Pancreas (tissue), 10 donors: ENCODE results near the gene CALM1. TPM values are rescaled to one million over a fixed set of nuclear protein-coding genes. Genes with fewer than 3 reads are reported as not detected.

ENCODE experiments used
- ATAC-seq, 4 donors: fragments of 200-7000 bp; cut with Tn5 transposase; one replicate each; pipeline versions ENCODE4 v1.8.0 to v1.9.1; 2020; ENCODE audit warnings: mild to moderate bottlenecking in 4 of 4, moderate library complexity in 4 of 4
- DNase-seq, 6 donors: peaks; one replicate each; pipeline ENCODE4 v3.0.0-alpha.2; 2020
- FAIRE-seq: peaks from 2 replicates; lab custom pipeline; 2012; peaks lifted over from hg19 to GRCh38; lab: Jason Lieb, UNC
- H3K27ac ChIP-seq, 4 donors: fragments of 200-600 bp; sonication (generic); 1 replicate in 3 of 4; 2 replicates in 1 of 4; pipeline versions ENCODE4 v1.5.0 to v1.8.0; 2020
- H3K27me3 ChIP-seq, 4 donors: fragments of 200-600 bp; one replicate each; pipeline ENCODE4 v1.8.0; 2021
- H3K36me3 ChIP-seq, 3 donors: fragments of 200-600 bp; sonication (generic) in 1 of 3; one replicate each; pipeline versions ENCODE4 v1.5.0 to v1.8.0; 2020 to 2021
- H3K4me1 ChIP-seq, 3 donors: fragments of 200-600 bp; one replicate each; pipeline ENCODE4 v1.8.0; 2021
- H3K4me3 ChIP-seq, 4 donors: fragments of 200-600 bp; sonication (generic) in 2 of 4; one replicate each; pipeline versions ENCODE4 v1.5.0 to v1.8.0; 2020 to 2021
- H3K9me3 ChIP-seq, 4 donors: fragments of 200-600 bp; one replicate each; pipeline ENCODE4 v1.8.0; 2021
- CTCF ChIP-seq, 4 donors: fragments of 200-600 bp; sonication (generic) in 3 of 4; IDR thresholded peaks; one replicate each; pipeline versions ENCODE4 v1.5.0 to v1.8.0; 2021; ENCODE audit warnings: antibody characterized with exemption in 4 of 4
- WGBS, 2 donors: extraction: QIAGEN DNeasy Blood & Tissue Kit; methylation state at CpG; one replicate each; pipeline ENCODE4 v1.1.7; 2013; 5-methylcytosine and 5-hydroxymethylcytosine counted together
- intact Hi-C, 3 donors: fragments of 100-400 bp; cut with DNase I; formaldehyde crosslinking; loops; one replicate each; pipeline versions ENCODE4 v1.11.1 to v1.14.2; 2022
- polyA plus RNA-seq, 2 donors: library from polyadenylated mRNA; stranded (reverse); fragments of 200-250 nt; gene quantifications; one replicate each; pipeline ENCODE4 v1.2.3, GENCODE V29; 2013
- total RNA-seq, 6 donors: library from RNA; stranded (reverse); fragmentation: NEBNext Ultra II Directional in 4 of 6; extraction: Animal tissue kit (Norgen Biotek cat#: 25700) in 4 of 6; gene quantifications; one replicate each; pipeline versions ENCODE4 v1.2.1 to v1.2.4, GENCODE V29; 2021 to 2023
- donor health status: healthy with polysubstance abuse.
- donor health status: DM: no; HTN: no; CAD: no; lungs with moderate emphysema.
- donor health status: DM: no; HTN: no; CAD: no.
- donor health status: control.
- donor health status: control.
- donor health status: Bipolar disorder and iron deficiency.
- donor health status: DM: yes; HTN: yes; CAD: no.
- donor health status: DM: no; HTN: no; CAD: no.
- donor health status: DM: no; HTN: no; CAD: no.
- donor health status: DM: yes; HTN: yes; CAD: no.

CALM1 gene
- total and polyA plus RNA-seq, 8 donors = 104 to 181 (median 141) TPM

GRCh38 chr14:90405101-90405500 is 8.3 kb downstream of the CALM1 start:
- no peaks in the 10 kb centered on the region for H3K9me3 ChIP-seq
- H3K4me1 ChIP-seq = peaks cover 4 to 8% (median 6%) of the 10 kb centered on the region in 3 donors
- H3K36me3 ChIP-seq = peaks cover 0 to 58% (median 26%) of the 10 kb centered on the region in 3 donors
- FAIRE-seq = no peak
- WGBS, 2 donors = 85 to 86% methylated on average over 9 of the region's 9 CpGs
- intact Hi-C loops = loop anchor here in 2 of 3 donors (10.0 kb wide), 3 partner anchors 110 to 280 kb away; no protein-coding TSS in a partner anchor
- no peak for TF ChIP-seq CTCF (IDR thresholded peaks at IDR 0.05)
- H3K4me3 ChIP-seq = no peak overlapping the region
- ATAC-seq = no peak
- DNase-seq = no peak
- H3K27me3 ChIP-seq = no peaks in the 10 kb centered on the region
- no peak overlapping the region for H3K27ac ChIP-seq

DNA sequence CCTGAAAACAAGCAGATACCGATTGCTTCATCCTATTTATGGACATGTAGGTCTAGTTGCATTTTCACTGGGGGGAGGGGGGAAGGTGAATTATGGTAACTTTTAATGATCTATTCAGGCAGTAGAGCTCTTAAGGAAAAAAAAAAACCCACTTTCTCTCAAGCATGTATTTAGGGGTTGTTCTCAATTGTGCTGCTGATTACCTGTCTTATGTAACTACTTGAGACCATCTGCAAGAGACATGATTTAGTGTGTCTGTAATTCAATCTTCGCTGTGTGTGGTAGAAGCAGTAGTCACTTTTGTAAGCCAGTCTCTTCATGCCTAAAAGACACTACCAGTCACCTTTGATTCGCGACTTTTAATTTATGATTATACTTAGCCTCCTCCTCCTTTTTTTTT is 8.9 kb downstream of the CALM1 start:
- intact Hi-C loops = loop anchor here in 2 of 3 donors (10.0 kb wide), 3 partner anchors 109 to 279 kb away; no protein-coding TSS in a partner anchor
- Histone ChIP-seq H3K4me3 (no peak overlapping the region), H3K27ac (no peak overlapping the region), H3K9me3 (no peaks in the 10 kb centered on the region), H3K36me3 (peaks cover 0 to 55% (median 26%) of the 10 kb centered on the region in 3 donors), H3K27me3 (no peaks in the 10 kb centered on the region), H3K4me1 (peaks cover 0 to 1% (median 0%) of the 10 kb centered on the region in 3 donors)
- TF ChIP-seq CTCF (IDR thresholded peaks at IDR 0.05) = no peak
- 87 to 88% methylated on average over 4 of the region's 4 CpGs for WGBS, 2 donors
- no peak for DNase-seq
- FAIRE-seq = no peak
- ATAC-seq = no peak

- H3K4me1 ChIP-seq = no peaks in the 10 kb centered on the region
- no peak overlapping the region for H3K4me3 ChIP-seq
- TF ChIP-seq CTCF (IDR thresholded peaks at IDR 0.05) = no peak
- FAIRE-seq (no peak), ATAC-seq (no peak), DNase-seq (no peak)
- intact Hi-C loops = loop anchor here in 2 of 3 donors (10.0 kb wide), 3 partner anchors 108 to 278 kb away; no protein-coding TSS in a partner anchor
- H3K36me3 ChIP-seq = peaks cover 0 to 48% (median 23%) of the 10 kb centered on the region in 3 donors
- no peak overlapping the region for H3K27ac ChIP-seq
- no peaks in the 10 kb centered on the region for H3K9me3 ChIP-seq
- 87% methylated on average over 3 of the region's 3 CpGs for WGBS, 2 donors
- H3K27me3 ChIP-seq = no peaks in the 10 kb centered on the region
Measured at GRCh38 chr14:90406384-90406798, 9.6 kb downstream of the CALM1 start.

DNA sequence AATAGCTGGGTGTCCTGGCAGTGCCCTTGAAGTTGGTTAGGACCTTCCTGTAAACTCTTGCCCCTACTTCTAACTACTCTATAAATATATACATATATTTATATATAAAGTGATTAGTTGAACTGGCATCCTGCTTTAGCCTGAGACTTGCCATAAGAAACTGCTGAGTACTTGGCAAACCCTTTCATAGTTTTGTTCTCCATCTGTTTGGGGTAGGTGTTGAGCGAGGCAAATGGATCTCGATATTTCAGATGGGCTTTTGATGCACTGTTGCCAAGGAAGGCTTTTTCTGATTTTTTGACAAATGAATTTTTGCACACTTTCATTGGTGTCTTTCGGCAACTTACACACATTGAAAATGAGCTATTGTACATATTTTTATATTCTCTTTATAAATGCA is 10.4 kb downstream of the CALM1 start:
- DNase-seq (no peak), FAIRE-seq (no peak), ATAC-seq (no peak)
- Histone ChIP-seq H3K36me3 (peaks cover 0 to 40% (median 14%) of the 10 kb centered on the region in 3 donors), H3K27me3 (no peaks in the 10 kb centered on the region), H3K27ac (no peak overlapping the region), H3K4me3 (no peak overlapping the region), H3K4me1 (no peaks in the 10 kb centered on the region), H3K9me3 (no peaks in the 10 kb centered on the region)
- TF ChIP-seq CTCF (IDR thresholded peaks at IDR 0.05) = no peak
- intact Hi-C loops = loop anchor here in 2 of 3 donors (10.0 kb wide), 3 partner anchors 108 to 278 kb away; no protein-coding TSS in a partner anchor
- 97 to 98% methylated on average over 3 of the region's 3 CpGs for WGBS, 2 donors

DNA sequence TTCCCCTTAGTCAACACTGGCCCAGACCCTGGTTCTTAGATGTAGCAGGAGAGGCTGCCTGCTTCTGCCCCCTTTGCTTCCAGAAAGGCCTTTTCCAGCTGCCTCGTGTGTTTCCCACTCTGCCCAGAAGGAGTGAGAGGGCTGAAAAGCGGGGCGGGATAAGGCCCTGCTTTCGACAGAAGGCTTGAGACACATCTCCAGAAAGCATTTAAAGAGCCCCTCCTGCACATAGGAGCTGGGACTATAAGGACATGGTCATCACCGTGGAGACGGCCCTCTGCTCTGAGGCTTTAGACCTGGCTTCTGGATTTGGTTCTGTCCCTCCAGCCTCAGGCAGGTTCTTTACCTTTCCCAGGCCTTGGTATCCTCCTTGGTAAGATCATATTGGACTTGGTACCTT is 11.9 kb downstream of the CALM1 start:
- Histone ChIP-seq H3K27me3 (no peaks in the 10 kb centered on the region), H3K27ac (peak overlapping the region in 1 of 4 donors; percentile 64), H3K4me1 (no peaks in the 10 kb centered on the region), H3K4me3 (no peak overlapping the region), H3K36me3 (peaks cover 0 to 25% (median 7%) of the 10 kb centered on the region in 3 donors), H3K9me3 (no peaks in the 10 kb centered on the region)
- no peak for DNase-seq
- TF ChIP-seq CTCF (IDR thresholded peaks at IDR 0.05) = no peak
- ATAC-seq = peak in 3 of 4 donors; percentile 9 to 20 (median 13)
- 75 to 79% methylated on average over 6 of the region's 6 CpGs for WGBS, 2 donors
- intact Hi-C loops = loop anchor here in 2 of 3 donors (10.0 kb wide), 3 partner anchors 106 to 276 kb away; no protein-coding TSS in a partner anchor
- no peak for FAIRE-seq
